Mesendoderm (in vitro differentiated cells): ENCODE results near the gene CCDC170.

Experiments
- DNase-seq: peaks from one replicate; pipeline ENCODE4 v3.0.0; 2013
- H2AK5ac ChIP-seq: 2 replicates; pipeline ENCODE4 v1.6.1; 2013; ENCODE audit warnings: low read length, inconsistent platforms
- H2BK120ac ChIP-seq: 2 replicates; pipeline ENCODE4 v1.6.1; 2013; ENCODE audit warnings: low read depth, mild to moderate bottlenecking, low read length, moderate library complexity, mixed read lengths
- H2BK15ac ChIP-seq: replicated peaks from 2 replicates; pipeline ENCODE4 v1.6.1; 2013; ENCODE audit warnings: low read depth, mild to moderate bottlenecking, moderate library complexity
- H2BK5ac ChIP-seq: 2 replicates; pipeline ENCODE4 v1.6.1; 2013; ENCODE audit warnings: low read length, inconsistent platforms
- H3K18ac ChIP-seq: 2 replicates; pipeline ENCODE4 v1.6.1; 2013; ENCODE audit warnings: mild to moderate bottlenecking, low read length, mixed read lengths
- H3K23ac ChIP-seq: one replicate; pipeline ENCODE4 v1.6.1; 2013; ENCODE audit warnings: low read length
- H3K27ac ChIP-seq: 2 replicates; pipeline ENCODE4 v1.5.1; 2013; ENCODE audit warnings: low read depth, mild to moderate bottlenecking, inconsistent platforms, low read length, moderate library complexity
- H3K27me3 ChIP-seq: 2 replicates; pipeline ENCODE4 v1.6.1; 2013; ENCODE audit warnings: low read length, control low read depth, mild to moderate bottlenecking, inconsistent platforms; ENCODE audit not compliant: insufficient read depth, poor library complexity
- H3K36me3 ChIP-seq: 2 replicates; pipeline ENCODE4 v1.6.1; 2013; ENCODE audit warnings: low read length, inconsistent platforms; ENCODE audit not compliant: control insufficient read depth, insufficient read depth
- H3K4ac ChIP-seq: one replicate; pipeline ENCODE4 v1.6.1; 2013; ENCODE audit warnings: low read depth, mild to moderate bottlenecking, low read length, moderate library complexity
- H3K4me1 ChIP-seq: 2 replicates; pipeline ENCODE4 v1.6.1; 2013; ENCODE audit warnings: low read depth, low read length, inconsistent platforms; ENCODE audit not compliant: control insufficient read depth
- H3K4me2 ChIP-seq: 2 replicates; pipeline ENCODE4 v1.6.1; 2013; ENCODE audit warnings: low read length
- H3K4me3 ChIP-seq: 2 replicates; pipeline ENCODE4 v1.5.1; 2013; ENCODE audit warnings: mild to moderate bottlenecking, low read length
- H3K56ac ChIP-seq: one replicate; pipeline ENCODE4 v1.6.1; 2013; ENCODE audit warnings: low read length
- H3K79me1 ChIP-seq: 2 replicates; pipeline ENCODE4 v1.6.1; 2013; ENCODE audit warnings: low read length, inconsistent platforms
- H3K79me2 ChIP-seq: 2 replicates; pipeline ENCODE4 v1.6.1; 2013; ENCODE audit warnings: mild to moderate bottlenecking, low read length; ENCODE audit not compliant: control insufficient read depth, insufficient read depth
- H3K9ac ChIP-seq: 2 replicates; pipeline ENCODE4 v1.6.1; 2013; ENCODE audit warnings: low read length, inconsistent platforms
- H4K5ac ChIP-seq: one replicate; pipeline ENCODE4 v1.6.1; 2013; ENCODE audit warnings: low read length
- H4K8ac ChIP-seq: one replicate; pipeline ENCODE4 v1.6.1; 2013; ENCODE audit warnings: low read depth, mild to moderate bottlenecking, control low read depth, low read length, moderate library complexity
- WGBS: extraction: QIAGEN DNeasy Blood & Tissue Kit; methylation state at CpG from one replicate; pipeline ENCODE4 v1.1.7; 2013; ENCODE audit warnings: low lambda C conversion rate, missing lambda C conversion rate; ENCODE audit not compliant: insufficient coverage; ENCODE audit errors: extremely low coverage; 5-methylcytosine and 5-hydroxymethylcytosine counted together

The CCDC170 gene

GRCh38 chr6:151524059-151524458 is 30.2 kb downstream of the CCDC170 start:
- Histone ChIP-seq H3K9ac (no peak overlapping the region), H3K27ac (no peak overlapping the region), H3K4me1 (no peaks in the 10 kb centered on the region), H3K79me1 (no peaks in the 10 kb centered on the region), H2BK120ac (no peak overlapping the region), H3K18ac (no peak overlapping the region), H3K27me3 (no peaks in the 10 kb centered on the region), H2AK5ac (no peak overlapping the region), H3K4me2 (no peak overlapping the region), H3K36me3 (no peaks in the 10 kb centered on the region), H4K5ac (no peak overlapping the region), H3K4me3 (no peak overlapping the region), H4K8ac (no peak overlapping the region), H2BK15ac (no peak overlapping the region), H3K79me2 (no peaks in the 10 kb centered on the region), H3K4ac (no peak overlapping the region), H3K56ac (no peak overlapping the region), H3K23ac (no peak overlapping the region), H2BK5ac (no peak overlapping the region)
- no CpG with 5 or more reads among the region's 2 CpGs for WGBS
- DNase-seq = peak; percentile 16

GRCh38 chr6:151534576-151534975 is 40.8 kb downstream of the CCDC170 start:
- no peak overlapping the region for H4K8ac ChIP-seq
- H3K56ac ChIP-seq = no peak overlapping the region
- H2AK5ac ChIP-seq = no peak overlapping the region
- H3K79me2 ChIP-seq = no peaks in the 10 kb centered on the region
- DNase-seq = no peak
- no peak overlapping the region for H2BK15ac ChIP-seq
- no peak overlapping the region for H4K5ac ChIP-seq
- no peaks in the 10 kb centered on the region for H3K4me1 ChIP-seq
- WGBS = no CpG with 5 or more reads among the region's 3 CpGs
- H3K4me3 ChIP-seq = no peak overlapping the region
- H3K4me2 ChIP-seq = no peak overlapping the region
- H3K23ac ChIP-seq = no peak overlapping the region
- no peaks in the 10 kb centered on the region for H3K36me3 ChIP-seq
- no peak overlapping the region for H2BK5ac ChIP-seq
- H3K9ac ChIP-seq = no peak overlapping the region
- H3K4ac ChIP-seq = no peak overlapping the region
- H3K27me3 ChIP-seq = no peaks in the 10 kb centered on the region
- H2BK120ac ChIP-seq = no peak overlapping the region
- no peak overlapping the region for H3K27ac ChIP-seq
- H3K79me1 ChIP-seq = no peaks in the 10 kb centered on the region
- H3K18ac ChIP-seq = no peak overlapping the region

GRCh38 chr6:151535476-151536187 is 41.8 kb downstream of the CCDC170 start:
- H3K79me2 ChIP-seq = no peaks in the 10 kb centered on the region
- no peaks in the 10 kb centered on the region for H3K27me3 ChIP-seq
- WGBS = no CpG with 5 or more reads among the region's 4 CpGs
- H2BK5ac ChIP-seq = no peak overlapping the region
- H3K4me3 ChIP-seq = no peak overlapping the region
- no peak overlapping the region for H3K27ac ChIP-seq
- H3K4me2 ChIP-seq = no peak overlapping the region
- H4K8ac ChIP-seq = no peak overlapping the region
- H3K36me3 ChIP-seq = no peaks in the 10 kb centered on the region
- no peak overlapping the region for H2BK120ac ChIP-seq
- H3K23ac ChIP-seq = no peak overlapping the region
- H3K4me1 ChIP-seq = no peaks in the 10 kb centered on the region
- H2BK15ac ChIP-seq = no peak overlapping the region
- no peak overlapping the region for H3K56ac ChIP-seq
- H3K79me1 ChIP-seq = no peaks in the 10 kb centered on the region
- H4K5ac ChIP-seq = no peak overlapping the region
- no peak for DNase-seq
- H3K9ac ChIP-seq = no peak overlapping the region
- no peak overlapping the region for H3K4ac ChIP-seq
- no peak overlapping the region for H3K18ac ChIP-seq
- H2AK5ac ChIP-seq = no peak overlapping the region

GRCh38 chr6:151536188-151536479 is 42.3 kb downstream of the CCDC170 start:
- no peaks in the 10 kb centered on the region for H3K27me3 ChIP-seq
- no peak for DNase-seq
- WGBS = no CpG with 5 or more reads among the region's 10 CpGs

GRCh38 chr6:151537556-151537955 is 43.7 kb downstream of the CCDC170 start:
- H3K27ac ChIP-seq = no peak overlapping the region
- no peak overlapping the region for H3K4me2 ChIP-seq
- H2BK15ac ChIP-seq = no peak overlapping the region
- no peak overlapping the region for H3K4me3 ChIP-seq
- no peak for DNase-seq
- H3K9ac ChIP-seq = no peak overlapping the region
- no peaks in the 10 kb centered on the region for H3K79me1 ChIP-seq
- H4K5ac ChIP-seq = no peak overlapping the region
- H3K23ac ChIP-seq = no peak overlapping the region
- H2AK5ac ChIP-seq = no peak overlapping the region
- no peak overlapping the region for H4K8ac ChIP-seq
- no peak overlapping the region for H3K18ac ChIP-seq
- no peaks in the 10 kb centered on the region for H3K27me3 ChIP-seq
- H3K36me3 ChIP-seq = no peaks in the 10 kb centered on the region
- H3K4ac ChIP-seq = no peak overlapping the region
- no peak overlapping the region for H2BK5ac ChIP-seq
- no peak overlapping the region for H2BK120ac ChIP-seq
- H3K56ac ChIP-seq = no peak overlapping the region
- no peaks in the 10 kb centered on the region for H3K4me1 ChIP-seq
- no peaks in the 10 kb centered on the region for H3K79me2 ChIP-seq

More at GRCh38 chr6:151536188-151536479, 42.3 kb downstream of the CCDC170 start:
- no peak overlapping the region for H2BK120ac ChIP-seq
- no peak overlapping the region for H2BK15ac ChIP-seq
- H3K4me2 ChIP-seq = no peak overlapping the region
- H4K8ac ChIP-seq = no peak overlapping the region
- H4K5ac ChIP-seq = no peak overlapping the region
- no peak overlapping the region for H3K4ac ChIP-seq
- no peak overlapping the region for H3K18ac ChIP-seq
- no peaks in the 10 kb centered on the region for H3K36me3 ChIP-seq
- H3K23ac ChIP-seq = no peak overlapping the region
- no peaks in the 10 kb centered on the region for H3K4me1 ChIP-seq
- H2BK5ac ChIP-seq = no peak overlapping the region
- no peak overlapping the region for H3K9ac ChIP-seq
- H3K79me2 ChIP-seq = no peaks in the 10 kb centered on the region
- no peak overlapping the region for H3K4me3 ChIP-seq
- no peaks in the 10 kb centered on the region for H3K79me1 ChIP-seq
- H3K56ac ChIP-seq = no peak overlapping the region
- H2AK5ac ChIP-seq = no peak overlapping the region
- H3K27ac ChIP-seq = no peak overlapping the region
